ENCODE measurements around the gene ZNF184. TPM values are rescaled to one million over a fixed set of nuclear protein-coding genes. Genes with fewer than 3 reads are reported as not detected.
A peak's percentile ranks its signal among the peaks of the same experiment; 100 is the strongest.

The ZNF184 gene
- total and polyA plus RNA-seq, 9 of the 15 experiments (the other 6 are each of a cell fraction or from before 2014, with no cell fraction given) = 7.6 to 22.2 (median 12.8) TPM

- TF ChIP-seq UBTF (IDR thresholded peaks at IDR 0.05; ENCODE audit: borderline replicate concordance in 1 of 2, low read depth in 2 of 2, low read length in 2 of 2) (peak in 1 of 2 experiments; percentile 75; a peak in 1 of 4 replicates), FOXK1 (CRISPR knock-in tag; IDR thresholded peaks at IDR 0.05; ENCODE audit: borderline replicate concordance) (peak; percentile 53; the same call in 1 of the 2 replicates), L3MBTL2 (IDR thresholded peaks at IDR 0.05) (peak; percentile 35), HMG20B (CRISPR knock-in tag; IDR thresholded peaks at IDR 0.05) (no peak), MNT (conservative IDR thresholded peaks at IDR 0.05) (peak; percentile 68 to 74), RFX5 (IDR thresholded peaks at IDR 0.05; ENCODE audit: low read depth, low read length) (0 out of 2 replicates have a peak, but pooled peaks have one; percentile 44), TBL1XR1 (IDR thresholded peaks at IDR 0.05; ENCODE audit: low read length in 2 of 2) (no peak; a peak in 1 of 4 replicates), KLF16 (IDR thresholded peaks at IDR 0.05) (no peak), ZNF551 (CRISPR knock-in tag; IDR thresholded peaks at IDR 0.05) (no peak), ADNP (tag; IDR thresholded peaks at IDR 0.05) (peak; percentile 99), STAT5B (CRISPR knock-in tag; IDR thresholded peaks at IDR 0.05) (no peak), ZC3H4 (CRISPR knock-in tag; IDR thresholded peaks at IDR 0.05; ENCODE audit: borderline replicate concordance) (no peak), HNRNPUL1 (IDR thresholded peaks at IDR 0.05; ENCODE audit: low read length) (no peak), ZNF282 (CRISPR knock-in tag; IDR thresholded peaks at IDR 0.05) (no peak), ZBED1 (IDR thresholded peaks at IDR 0.05) (no peak), ARNT (IDR thresholded peaks at IDR 0.05) (peak; percentile 71 to 78; a peak in 3 of 4 replicates), RBM22 (IDR thresholded peaks at IDR 0.05; ENCODE audit: low read depth, low read length, poor library complexity, severe bottlenecking) (no peak), GTF2F1 (IDR thresholded peaks at IDR 0.05; ENCODE audit: low read depth, low read length) (no peak), RBM17 (IDR thresholded peaks at IDR 0.05; ENCODE audit: borderline replicate concordance, low read depth, low read length) (no peak), ZBTB33 (CRISPR knock-in tag; IDR thresholded peaks at IDR 0.05) (peak; percentile 59; the same call in 1 of the 2 replicates), PKNOX1 (IDR thresholded peaks at IDR 0.05) (peak; percentile 27; the same call in 1 of the 2 replicates)
Observed at GRCh38 chr6:27502508-27503435, 29.9 kb upstream of the ZNF184 start (continued).

All from K562 (cell line).